ENCODE measurements around the gene ATP8A2.

The ATP8A2 gene

GRCh38 chr13:25686831-25687470, 315.2 kb downstream of the ATP8A2 start:
- DNase-seq (ENCODE audit: low read depth): no peak

- DNase-seq (ENCODE audit: low read depth): no peak
Measured at GRCh38 chr13:25687471-25688225, 315.9 kb downstream of the ATP8A2 start.

- DNase-seq (ENCODE audit: low read depth): no peak
Measured at GRCh38 chr13:25688536-25688935, 316.8 kb downstream of the ATP8A2 start.

- no peak for DNase-seq (ENCODE audit: low read depth)
Measured at GRCh38 chr13:25689539-25689938, 317.8 kb downstream of the ATP8A2 start.

- DNase-seq (ENCODE audit: low read depth): no peak
Measured at GRCh38 chr13:25690582-25690981, 318.8 kb downstream of the ATP8A2 start.

GRCh38 chr13:25691654-25692053, 319.9 kb downstream of the ATP8A2 start:
- no peak for DNase-seq (ENCODE audit: low read depth)

GRCh38 chr13:25692099-25692498, 320.3 kb downstream of the ATP8A2 start:
- DNase-seq (ENCODE audit: low read depth): no peak

- no peak for DNase-seq (ENCODE audit: low read depth)
Measured at GRCh38 chr13:25699056-25699455, 327.3 kb downstream of the ATP8A2 start.

GRCh38 chr13:25699600-25699999, 327.8 kb downstream of the ATP8A2 start:
- no peak for DNase-seq (ENCODE audit: low read depth)

GRCh38 chr13:25701304-25701703, 329.5 kb downstream of the ATP8A2 start:
- no peak for DNase-seq (ENCODE audit: low read depth)

GRCh38 chr13:25702386-25702785, 330.6 kb downstream of the ATP8A2 start:
- no peak for DNase-seq (ENCODE audit: low read depth)

- no peak for DNase-seq (ENCODE audit: low read depth)
Measured at GRCh38 chr13:25707726-25708125, 336.0 kb downstream of the ATP8A2 start.

GRCh38 chr13:25708268-25708667, 336.5 kb downstream of the ATP8A2 start:
- no peak for DNase-seq (ENCODE audit: low read depth)

- DNase-seq (ENCODE audit: low read depth): no peak
Measured at GRCh38 chr13:25709088-25709487, 337.3 kb downstream of the ATP8A2 start.

GRCh38 chr13:25715760-25716159, 344.0 kb downstream of the ATP8A2 start:
- no peak for DNase-seq (ENCODE audit: low read depth)

GRCh38 chr13:25717666-25718197, 346.0 kb downstream of the ATP8A2 start:
- DNase-seq (ENCODE audit: low read depth): no peak

GRCh38 chr13:25719666-25720065, 347.9 kb downstream of the ATP8A2 start:
- DNase-seq (ENCODE audit: low read depth): no peak

GRCh38 chr13:25722893-25723292, 351.1 kb downstream of the ATP8A2 start:
- no peak for DNase-seq (ENCODE audit: low read depth)

- no peak for DNase-seq (ENCODE audit: low read depth)
Measured at GRCh38 chr13:25725104-25725503, 353.3 kb downstream of the ATP8A2 start.

- DNase-seq (ENCODE audit: low read depth): no peak
Measured at GRCh38 chr13:25727250-25727649, 355.5 kb downstream of the ATP8A2 start.

- no peak for DNase-seq (ENCODE audit: low read depth)
Measured at GRCh38 chr13:25727810-25728209, 356.0 kb downstream of the ATP8A2 start.

GRCh38 chr13:25729201-25729600, 357.4 kb downstream of the ATP8A2 start:
- no peak for DNase-seq (ENCODE audit: low read depth)

GRCh38 chr13:25731037-25731436, 359.3 kb downstream of the ATP8A2 start:
- DNase-seq (ENCODE audit: low read depth): no peak

- DNase-seq (ENCODE audit: low read depth): no peak
Measured at GRCh38 chr13:25731536-25731935, 359.8 kb downstream of the ATP8A2 start.
